GM12801 (cell line): ENCODE measurements around the gene GDF10.

Experiments used
- TF ChIP-seq, protein P1 (sequence below): IDR thresholded peaks from one replicate; pipeline ENCODE4 v1.5.1; 2011; ENCODE audit warnings: control low read depth; ENCODE audit not compliant: insufficient read length; ENCODE audit errors: extremely low read depth

The GDF10 gene

DNA sequence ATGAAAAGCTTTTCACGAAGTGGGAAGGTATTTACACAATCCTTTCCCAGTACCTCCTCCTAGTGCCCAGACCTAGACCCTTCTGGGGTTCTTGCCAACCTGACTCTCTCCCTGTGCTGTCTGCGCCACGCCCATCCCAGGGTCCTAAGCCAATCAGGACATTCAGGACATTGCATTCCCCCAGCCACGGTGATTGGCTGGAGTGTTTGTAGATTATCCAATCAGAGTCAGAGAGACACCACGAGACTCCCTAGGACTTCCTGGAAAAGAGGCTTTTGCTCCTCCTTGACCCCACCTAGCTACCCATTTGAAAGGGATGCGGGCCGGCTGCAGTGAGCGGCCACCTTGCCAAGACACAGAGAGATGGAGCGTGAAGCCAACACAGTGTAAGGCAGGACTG lies 18.7 kb downstream of the GDF10 start:
- TF ChIP-seq, protein P1, sequence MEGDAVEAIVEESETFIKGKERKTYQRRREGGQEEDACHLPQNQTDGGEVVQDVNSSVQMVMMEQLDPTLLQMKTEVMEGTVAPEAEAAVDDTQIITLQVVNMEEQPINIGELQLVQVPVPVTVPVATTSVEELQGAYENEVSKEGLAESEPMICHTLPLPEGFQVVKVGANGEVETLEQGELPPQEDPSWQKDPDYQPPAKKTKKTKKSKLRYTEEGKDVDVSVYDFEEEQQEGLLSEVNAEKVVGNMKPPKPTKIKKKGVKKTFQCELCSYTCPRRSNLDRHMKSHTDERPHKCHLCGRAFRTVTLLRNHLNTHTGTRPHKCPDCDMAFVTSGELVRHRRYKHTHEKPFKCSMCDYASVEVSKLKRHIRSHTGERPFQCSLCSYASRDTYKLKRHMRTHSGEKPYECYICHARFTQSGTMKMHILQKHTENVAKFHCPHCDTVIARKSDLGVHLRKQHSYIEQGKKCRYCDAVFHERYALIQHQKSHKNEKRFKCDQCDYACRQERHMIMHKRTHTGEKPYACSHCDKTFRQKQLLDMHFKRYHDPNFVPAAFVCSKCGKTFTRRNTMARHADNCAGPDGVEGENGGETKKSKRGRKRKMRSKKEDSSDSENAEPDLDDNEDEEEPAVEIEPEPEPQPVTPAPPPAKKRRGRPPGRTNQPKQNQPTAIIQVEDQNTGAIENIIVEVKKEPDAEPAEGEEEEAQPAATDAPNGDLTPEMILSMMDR = no peak

- TF ChIP-seq, protein P1 = no peak
Measured at GRCh38 chr10:47319784-47320183, 19.8 kb downstream of the GDF10 start.

DNA sequence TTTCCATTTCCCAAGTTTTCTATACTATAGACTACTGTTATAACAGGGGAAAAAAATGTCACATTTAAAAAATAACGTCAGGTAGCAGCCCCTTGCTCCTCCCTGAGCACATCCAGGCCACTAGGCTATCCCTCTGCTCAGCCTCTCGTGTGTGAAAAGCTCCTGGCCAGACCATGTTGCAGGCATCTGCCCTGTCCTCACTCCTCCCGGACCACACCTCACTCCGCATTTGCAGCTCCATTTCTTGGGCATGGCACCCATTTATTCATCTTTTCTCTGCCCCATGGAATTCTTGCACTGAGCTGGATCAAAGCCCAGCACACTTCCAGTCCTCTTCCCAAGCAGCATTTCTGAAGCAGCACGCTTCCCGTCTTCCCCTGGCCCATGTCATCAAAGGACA lies 20.8 kb downstream of the GDF10 start:
- TF ChIP-seq, protein P1 = no peak

DNA sequence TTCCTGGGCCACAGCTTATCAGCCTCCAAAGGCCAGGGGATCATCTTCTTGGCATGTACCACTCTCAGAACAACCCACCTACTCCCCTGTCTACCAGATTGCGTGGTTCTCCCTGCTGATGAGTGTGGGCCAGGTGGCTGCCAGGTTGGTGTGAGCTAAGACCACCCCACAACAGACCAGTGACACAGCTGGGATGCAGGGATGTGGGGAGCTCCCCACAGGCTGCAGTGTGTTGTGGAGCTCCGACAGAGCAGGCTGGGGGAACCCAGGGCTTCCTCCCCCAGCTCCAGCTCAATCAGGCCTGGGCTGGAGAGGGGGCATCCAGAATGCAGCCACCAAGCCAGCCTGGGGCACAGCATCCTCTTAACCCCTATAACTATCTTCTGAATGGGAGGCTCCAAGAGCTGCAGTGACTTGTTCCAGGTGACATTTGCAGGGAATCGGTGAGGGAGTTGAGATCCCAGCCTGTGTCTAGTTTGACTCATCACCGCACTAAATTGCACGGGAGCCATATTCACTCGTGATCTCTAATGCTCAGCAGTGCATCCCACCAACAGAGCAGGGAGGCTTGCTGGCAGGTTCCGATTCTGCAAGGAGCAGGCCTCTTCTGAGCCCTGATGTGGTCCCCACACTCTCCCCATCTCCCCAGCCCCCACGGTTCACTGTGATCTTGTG lies 21.7 kb downstream of the GDF10 start:
- TF ChIP-seq, protein P1 = no peak

DNA sequence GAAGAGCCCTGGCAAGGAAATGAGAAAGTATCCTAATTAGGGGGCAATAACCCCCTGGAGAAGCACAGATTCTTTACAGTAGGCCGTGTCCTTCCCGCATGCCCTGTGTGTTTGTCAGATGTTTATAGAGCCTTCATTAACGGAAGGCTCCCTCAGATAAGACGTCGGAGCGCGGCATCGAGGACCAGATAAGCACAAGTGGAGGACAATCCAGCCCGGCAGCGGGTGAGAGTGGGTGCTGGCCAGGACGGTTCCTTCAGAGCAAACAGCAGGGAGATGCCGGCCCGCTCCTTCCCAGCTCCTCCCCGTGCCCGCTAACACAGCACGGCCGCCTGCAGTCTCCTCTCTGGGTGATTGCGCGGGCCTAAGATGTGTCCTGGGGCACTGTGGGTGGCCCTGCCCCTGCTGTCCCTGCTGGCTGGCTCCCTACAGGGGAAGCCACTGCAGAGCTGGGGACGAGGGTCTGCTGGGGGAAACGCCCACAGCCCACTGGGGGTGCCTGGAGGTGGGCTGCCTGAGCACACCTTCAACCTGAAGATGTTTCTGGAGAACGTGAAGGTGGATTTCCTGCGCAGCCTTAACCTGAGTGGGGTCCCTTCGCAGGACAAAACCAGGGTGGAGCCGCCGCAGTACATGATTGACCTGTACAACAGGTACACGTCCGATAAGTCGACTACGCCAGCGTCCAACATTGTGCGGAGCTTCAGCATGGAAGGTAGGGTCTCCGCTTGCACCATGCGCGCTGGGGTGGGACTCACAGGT lies 22.5 kb downstream of the GDF10 start, which contains the start of gene GDF2:
Gene GDF2, plus strand, starts transcription at position 155 of the 762 bp plus-strand sequence. Its CDS starts 215 bp downstream, at position 370.
- TF ChIP-seq, protein P1 = no peak

- TF ChIP-seq, protein P1 = no peak
Measured at GRCh38 chr10:47323087-47323486, 23.1 kb downstream of the GDF10 start.

- TF ChIP-seq, protein P1 = no peak
Measured at GRCh38 chr10:47323636-47324296, 23.8 kb downstream of the GDF10 start.
